Activated CD4-positive, alpha-beta T cell treated with anti-CD3 and anti-CD28 coated beads for 24 hours (primary cell): ENCODE data around the gene POU3F2.

ENCODE experiments used
- DNase-seq, 2 donors: peaks; one replicate each; pipeline ENCODE4 v3.0.0-alpha.2; 2020; ENCODE audit warnings: low read depth in 2 of 2

The POU3F2 gene

DNA sequence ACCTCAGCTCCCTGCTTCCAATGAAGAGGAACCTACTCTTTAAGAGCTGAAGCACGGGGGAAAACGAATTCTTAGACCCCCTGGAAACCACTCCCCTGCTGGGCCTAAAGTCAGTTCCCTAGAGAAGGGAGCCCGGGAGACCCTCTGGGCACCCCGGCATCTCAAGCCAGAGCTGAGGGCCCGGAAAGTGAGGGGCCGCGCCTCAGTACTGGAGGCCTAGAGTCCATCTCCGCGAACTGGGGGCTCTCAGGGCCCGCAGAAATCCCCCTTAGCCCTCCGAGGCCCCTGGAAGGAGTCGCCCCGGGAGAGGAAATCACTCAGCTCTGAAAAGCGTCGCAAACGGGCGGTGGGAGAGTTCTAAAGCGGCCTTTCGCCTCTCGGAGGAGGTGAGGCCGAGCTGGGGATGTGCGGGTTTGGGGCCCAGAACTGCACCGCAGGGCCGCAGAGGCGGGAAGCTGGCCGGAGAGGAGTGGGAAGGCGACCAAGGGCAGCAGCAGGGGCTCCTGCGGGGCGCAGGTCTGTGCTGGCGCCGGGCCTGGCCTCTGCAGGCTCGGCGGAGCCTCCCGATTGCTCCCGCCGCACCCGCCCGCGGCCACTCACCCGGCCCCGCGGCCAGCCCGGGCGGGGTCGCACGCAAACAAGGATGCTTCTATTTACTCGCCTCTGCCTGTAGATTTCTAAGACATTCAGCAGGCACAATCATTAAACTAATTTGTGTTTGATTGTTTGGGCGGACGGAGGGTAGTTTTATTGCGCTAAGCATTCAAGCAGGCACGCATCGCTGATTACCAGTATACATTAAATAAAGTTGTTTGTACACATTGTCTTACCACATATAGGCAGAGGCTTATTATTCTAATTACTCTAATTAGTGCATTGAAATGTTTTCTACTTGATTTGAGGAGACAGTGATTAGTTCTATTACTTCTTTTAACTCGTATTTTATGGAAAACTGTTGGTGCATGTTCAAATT, 9.2 kb downstream of the POU3F2 start:
- no peak for DNase-seq

DNA sequence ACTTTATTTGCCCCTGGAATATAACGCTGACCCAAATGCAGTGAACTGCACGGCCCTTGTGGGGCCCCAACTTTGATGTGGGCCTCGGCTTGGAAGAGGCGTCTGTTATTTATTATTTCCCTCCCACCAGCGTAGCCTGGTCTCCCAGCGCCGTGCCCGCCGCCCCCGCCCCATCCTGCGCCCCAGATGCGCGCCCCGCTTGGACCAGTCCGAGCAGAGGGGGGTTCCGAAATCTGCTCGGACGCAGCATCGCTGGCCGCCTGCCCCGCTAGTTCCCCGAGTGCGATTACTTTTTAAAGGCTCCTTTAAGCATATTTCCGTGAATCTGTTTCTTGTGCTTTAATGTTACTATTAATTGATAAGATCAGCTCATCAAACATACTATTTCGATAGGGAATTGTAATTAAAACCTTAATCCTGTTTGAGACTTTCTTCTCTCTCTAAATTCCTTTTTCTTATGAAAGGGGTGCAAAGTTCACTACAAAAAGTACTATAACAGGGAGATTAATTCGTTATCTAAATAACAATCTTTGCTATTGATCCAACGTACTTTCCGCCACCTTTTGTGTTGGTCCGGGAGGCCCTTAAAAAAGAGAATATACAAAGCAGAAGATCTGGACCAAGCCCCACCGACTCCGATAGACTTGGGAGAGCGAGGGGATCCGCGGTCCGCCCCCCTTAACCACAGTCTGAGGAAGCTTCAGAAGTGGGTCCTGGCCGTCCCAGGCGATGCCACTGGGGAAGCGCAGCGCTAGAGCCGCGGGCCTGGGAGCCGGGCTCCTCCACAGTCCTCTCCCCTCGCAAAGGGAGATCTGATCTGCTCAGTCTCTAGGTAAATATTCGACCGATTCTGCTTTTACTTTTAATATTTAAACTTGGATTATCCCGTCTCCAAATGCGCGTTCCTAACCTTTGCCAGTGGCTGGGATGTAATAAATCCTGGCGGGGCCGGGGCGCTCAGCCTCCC, 10.2 kb downstream of the POU3F2 start:
- no peak for DNase-seq

DNA sequence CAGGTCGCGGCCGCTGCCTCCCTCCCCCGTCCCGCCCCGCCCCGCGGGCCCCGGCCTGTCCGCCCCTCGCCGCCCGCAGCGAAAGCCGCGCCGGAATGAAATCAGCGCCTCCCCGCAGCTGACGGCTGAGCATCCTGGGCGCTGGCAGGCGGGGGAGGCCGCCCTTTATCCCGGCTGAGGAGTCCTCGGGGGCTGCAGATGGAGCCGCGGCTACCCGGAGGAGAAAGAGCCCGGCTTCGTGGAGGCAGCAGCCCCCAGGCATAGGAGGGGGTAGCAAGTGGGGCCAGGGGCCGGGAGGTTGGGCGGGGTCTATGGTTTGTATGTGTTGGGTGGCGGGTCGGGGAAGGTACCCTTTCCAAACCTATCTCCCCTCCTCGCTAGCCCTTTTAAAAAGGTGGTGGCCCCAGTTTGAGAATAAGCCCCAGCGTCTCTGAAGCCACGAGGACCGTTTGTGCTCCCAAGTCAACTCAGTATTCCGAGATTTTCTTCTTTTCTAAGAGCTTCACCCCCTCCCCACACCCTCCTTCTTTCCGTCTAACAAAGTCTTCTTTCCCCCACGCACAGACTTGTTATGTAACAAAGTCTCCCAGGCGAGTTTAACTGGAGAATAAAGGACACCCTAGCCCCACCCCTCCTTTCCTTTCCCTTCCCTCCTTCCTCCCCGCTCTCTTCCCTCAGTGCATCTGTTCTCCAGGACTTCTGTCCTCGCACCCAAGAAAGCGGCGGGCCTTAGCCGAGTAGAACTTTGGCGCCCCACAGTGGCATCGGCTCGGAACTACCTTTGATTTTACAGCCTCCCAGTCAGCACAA, 11.0 kb downstream of the POU3F2 start:
- peak; percentile 49 to 70 for DNase-seq

DNA sequence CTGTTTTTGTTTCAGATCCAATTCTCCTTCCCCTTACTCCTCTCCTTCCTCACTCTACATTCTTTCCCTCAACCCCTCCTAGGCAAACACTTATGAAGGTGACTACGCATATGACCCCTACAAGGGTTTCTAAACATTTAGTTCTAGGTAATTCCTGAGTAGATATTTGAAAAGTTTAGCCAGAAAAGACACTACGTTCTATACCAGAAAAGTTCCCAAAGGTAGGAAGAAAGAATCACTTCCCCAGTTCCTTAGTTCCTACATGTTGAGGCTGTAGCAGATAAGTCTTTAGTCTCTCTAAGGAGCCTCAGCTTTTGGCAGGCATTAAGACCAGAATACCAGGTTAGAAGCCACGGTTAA, 11.6 kb downstream of the POU3F2 start:
- DNase-seq, result no peak

DNA sequence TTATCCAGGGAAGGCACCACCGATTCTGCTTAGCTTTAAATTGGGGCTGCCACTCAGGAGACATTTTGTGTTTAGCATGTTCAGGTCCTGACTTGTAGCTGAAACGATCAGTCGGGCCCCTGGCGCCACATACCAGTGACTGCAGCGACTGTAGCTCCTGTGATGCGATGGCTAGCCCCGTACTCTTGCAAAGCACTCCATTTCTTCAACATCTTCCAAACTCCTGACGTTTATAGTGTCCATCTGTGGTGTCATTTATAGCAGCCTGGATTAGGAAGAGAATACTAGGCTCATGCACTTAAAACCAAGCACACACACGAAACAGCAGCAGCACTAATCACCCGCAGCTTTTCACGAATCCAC, 13.0 kb downstream of the POU3F2 start:
- DNase-seq, result no peak

DNA sequence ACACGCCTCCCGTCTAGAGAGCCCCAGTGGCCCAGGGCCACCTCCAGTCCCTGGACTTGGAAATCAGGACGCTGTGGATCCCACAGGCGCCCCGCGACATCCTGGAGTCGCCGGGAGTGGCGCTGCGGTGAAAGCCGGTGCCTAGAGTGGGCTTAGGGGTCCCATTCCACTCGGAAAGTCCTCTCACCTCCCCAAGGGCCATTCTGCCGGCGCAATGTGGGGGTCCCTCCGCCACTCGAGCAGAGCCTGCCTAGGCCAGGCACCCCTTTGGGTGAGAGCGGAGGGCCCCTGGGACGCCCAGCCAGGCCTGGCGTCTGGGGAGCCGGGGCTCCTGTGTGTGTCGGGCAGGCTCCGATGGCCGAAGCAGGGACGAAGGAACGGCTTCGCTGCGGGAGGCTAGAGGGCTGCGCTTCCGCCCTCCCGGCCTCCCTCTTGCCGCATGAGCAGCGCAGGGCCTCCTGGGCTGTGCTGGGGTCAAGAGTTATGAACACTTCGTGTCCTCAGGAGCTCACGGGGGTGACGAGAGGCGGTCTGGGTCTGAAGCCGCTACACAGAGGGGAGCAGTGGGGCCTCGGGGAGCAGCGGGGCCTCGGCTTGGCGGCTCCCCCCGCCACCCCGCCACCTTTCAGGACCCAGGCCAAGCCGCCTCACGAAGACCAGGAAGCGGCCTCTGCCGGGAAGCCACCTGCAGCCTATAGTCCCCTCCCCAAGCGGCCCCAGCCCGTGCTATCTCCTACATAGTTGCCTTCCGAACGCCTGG, 13.6 kb downstream of the POU3F2 start:
- no peak for DNase-seq

DNA sequence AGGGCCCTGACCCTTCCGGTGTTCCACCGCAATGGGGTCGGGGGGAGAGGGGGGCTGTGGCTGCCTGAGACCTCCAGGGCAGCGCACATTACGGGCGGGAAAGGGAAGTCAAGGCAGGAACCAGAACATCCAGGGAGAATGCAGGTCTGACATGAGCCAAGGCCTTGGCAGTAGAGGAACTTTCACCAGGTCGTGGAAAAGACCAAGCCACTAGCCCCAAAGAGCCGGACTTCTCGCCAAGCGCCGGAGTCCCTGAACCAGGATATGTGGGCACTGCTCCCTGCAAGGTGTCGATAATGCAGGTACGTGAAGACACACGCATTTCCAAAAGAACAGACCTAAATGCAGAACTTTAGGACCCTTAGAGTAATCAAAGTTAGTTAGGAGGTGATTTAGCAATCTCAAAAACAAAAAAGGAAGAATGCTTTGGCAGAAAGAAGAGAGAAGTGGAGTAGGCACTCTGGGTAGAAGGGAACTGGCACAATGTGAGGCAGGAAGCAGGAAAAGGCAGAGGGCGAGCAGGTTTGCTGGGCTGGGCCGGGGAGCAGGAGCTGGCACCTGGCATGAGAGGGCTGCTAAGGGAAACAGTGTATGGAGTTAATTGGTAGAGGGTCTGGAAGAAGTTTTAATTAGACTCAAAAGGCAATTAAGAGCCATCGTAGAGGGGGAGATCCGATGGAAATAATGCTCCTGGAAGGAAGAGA, 14.3 kb downstream of the POU3F2 start:
- DNase-seq, result no peak

DNA sequence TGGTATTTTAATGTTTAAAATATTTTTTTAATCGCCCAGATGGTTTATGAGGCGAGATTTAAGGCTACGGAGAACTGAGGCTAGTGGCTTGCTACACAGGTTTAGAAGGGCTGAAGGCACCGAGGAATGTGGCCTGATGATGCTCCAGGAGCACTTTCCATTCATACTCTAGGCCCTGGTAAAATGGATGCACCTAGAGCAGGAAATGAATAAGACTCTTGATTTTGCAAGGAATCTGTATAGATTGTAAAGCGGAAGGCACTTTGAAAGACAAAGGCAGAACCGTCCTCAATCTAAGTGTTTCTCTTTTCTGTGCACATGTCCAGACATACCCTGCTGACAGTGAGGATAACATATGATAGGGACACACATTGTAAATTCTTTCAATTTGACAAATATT, 30.1 kb downstream of the POU3F2 start:
- no peak for DNase-seq

DNA sequence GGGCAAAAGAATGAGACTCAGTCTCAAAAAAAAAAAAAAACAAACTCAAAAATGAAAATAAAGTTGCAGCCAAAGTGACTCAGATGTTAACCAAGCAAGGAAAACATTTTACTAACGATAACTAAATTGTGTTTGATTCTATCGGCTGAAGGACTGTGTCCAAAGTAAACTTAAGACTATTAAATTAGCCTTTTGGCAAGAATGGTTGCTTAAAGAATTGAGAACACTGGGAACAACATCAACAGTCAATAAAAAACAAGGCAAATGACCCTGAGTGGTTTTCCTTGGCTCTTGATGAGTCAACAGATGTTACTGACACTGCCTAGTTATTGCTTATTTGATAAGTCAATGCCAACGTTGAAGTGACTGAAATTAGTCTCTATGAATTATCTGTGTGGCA, 36.7 kb downstream of the POU3F2 start:
- DNase-seq, result no peak

DNA sequence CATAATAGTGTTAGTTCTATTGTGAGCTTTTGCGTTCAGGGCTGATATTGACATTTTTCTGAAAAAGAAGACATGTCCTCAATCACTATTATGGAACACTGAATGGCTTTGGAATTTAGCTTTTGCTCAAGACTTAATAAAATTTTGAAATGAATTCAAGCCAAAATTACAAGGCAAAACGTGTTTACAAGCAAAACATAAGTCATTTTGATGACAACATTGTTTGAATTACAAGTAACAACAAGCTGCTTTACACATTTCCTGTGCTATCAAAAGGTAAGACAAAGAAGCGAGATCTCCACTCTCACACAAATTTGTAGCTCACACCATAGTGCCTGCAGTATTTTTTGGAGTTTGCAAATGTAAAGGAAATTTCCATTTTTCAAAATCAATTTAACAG, 37.4 kb downstream of the POU3F2 start:
- DNase-seq, result no peak

DNA sequence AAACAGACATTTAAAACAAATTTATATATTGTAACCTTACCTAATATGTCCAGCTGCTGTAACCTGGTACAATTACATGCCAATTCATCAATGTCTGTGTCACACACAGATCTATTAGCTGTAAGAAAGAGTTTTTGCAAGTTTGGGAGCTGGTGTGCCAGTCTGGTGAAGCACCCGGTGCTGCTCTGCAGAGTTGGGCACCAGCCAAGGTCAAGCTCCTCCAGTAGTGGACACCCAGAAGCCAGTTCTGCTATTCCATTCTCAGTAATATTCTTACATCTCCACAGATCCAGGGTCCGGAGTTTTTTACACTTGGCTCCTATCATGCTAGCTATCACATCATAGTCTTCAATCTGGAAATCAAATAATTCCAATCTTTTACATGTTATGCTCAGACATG, 41.0 kb downstream of the POU3F2 start:
- no peak for DNase-seq

DNA sequence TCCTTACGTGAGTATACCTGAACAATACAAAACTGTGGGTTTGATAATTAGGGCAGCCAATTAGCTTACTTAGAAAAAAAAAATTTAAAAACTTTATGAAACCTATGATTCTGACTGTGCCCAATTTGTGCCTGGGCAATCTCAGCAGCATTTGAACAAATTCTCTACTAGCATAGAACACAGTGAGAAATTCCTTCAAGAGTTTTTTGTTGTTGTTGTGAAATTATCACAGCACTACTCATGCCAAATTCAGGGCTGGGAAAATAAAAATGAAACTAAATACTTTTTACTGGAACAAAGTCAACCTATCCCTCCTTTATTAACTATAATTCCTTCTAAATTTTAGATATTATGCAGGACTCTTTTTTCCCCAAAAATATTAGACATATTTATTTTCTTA, 42.9 kb downstream of the POU3F2 start:
- no peak for DNase-seq

DNA sequence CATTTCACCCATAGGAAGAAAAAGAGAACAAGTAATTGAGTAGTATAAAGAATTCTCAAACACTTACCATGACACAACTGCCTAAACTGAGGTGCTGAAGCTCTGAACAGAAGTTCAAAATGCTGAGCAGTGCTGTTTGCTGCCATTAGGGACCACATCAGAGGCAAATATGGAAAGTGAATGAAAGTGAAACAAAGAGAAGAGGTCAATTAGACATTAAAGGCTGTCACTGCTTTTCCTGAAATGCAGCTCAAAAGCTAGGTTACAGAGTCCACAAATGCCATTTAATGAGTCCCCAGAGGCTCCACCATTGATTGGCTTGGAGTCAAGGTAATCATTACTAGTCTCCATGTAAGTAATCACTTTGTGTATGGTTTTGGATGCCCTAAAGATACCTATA, 46.1 kb downstream of the POU3F2 start:
- no peak for DNase-seq

DNA sequence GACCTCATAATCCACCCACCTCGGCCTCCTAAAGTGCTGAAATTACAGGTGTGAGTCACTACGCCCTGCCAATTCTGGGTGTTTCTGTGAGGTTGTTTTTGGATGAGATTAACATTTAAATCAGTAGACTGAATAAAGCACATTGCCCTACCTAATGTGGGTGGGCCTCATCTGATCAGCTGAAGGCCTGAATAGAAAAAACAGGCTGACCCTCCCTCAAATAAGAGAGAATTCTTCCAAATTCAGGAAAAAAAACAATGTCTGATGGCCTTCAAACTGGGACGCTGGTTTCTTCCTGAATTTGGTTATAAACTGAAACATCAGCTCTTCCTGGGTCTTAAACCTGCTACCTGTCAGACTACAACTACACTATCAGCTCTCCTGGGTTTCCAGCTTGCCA, 51.0 kb downstream of the POU3F2 start:
- DNase-seq, result no peak

DNA sequence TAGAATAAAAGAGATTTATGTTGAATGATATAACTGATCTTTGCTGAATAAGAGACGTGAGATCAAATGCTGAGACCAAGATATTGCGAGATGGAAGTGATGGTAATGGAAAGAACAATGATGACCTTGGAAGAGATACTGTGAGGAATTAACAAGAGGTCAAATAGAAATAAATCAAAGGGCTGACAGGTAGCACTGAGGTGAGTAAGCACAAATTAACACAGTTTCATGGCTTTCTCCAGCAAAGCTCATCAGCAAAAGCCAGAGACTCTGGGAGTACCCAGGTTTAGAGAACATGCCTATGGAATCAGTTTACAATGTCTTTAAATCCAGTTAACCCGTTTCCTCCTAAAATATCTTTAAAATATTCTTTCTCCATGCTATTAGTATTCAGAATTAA, 53.3 kb downstream of the POU3F2 start:
- DNase-seq, result no peak
